HAP-1 (cell line): ENCODE data around the gene TXNDC2.

Experiments
- DNase-seq, 2 experiments: peaks; one replicate each; pipeline ENCODE4 v3.0.0-alpha.2; 2016 to 2020; ENCODE audit warnings: low spot score in 2 of 2
- H3K27me3 ChIP-seq: fragments of 250-450 bp; sonication (Bioruptor Pico); 2 replicates; pipeline ENCODE4 v1.5.1; 2020; ENCODE audit warnings: low read depth, mild to moderate bottlenecking, moderate library complexity
- H3K36me3 ChIP-seq: fragments of 250-450 bp; sonication (Bioruptor Pico); replicated peaks from 2 replicates; pipeline ENCODE4 v1.5.1; 2020; ENCODE audit warnings: mild to moderate bottlenecking
- H3K4me1 ChIP-seq: fragments of 250-450 bp; sonication (Bioruptor Pico); 2 replicates; pipeline ENCODE4 v1.5.1; 2020; ENCODE audit warnings: mild to moderate bottlenecking
- H3K4me3 ChIP-seq: fragments of 250-450 bp; sonication (Bioruptor Pico); 2 replicates; pipeline ENCODE4 v1.5.1; 2020; ENCODE audit warnings: mild to moderate bottlenecking, moderate library complexity
- H3K9me3 ChIP-seq: fragments of 250-450 bp; sonication (Bioruptor Pico); 2 replicates; pipeline ENCODE4 v1.5.1; 2020; ENCODE audit warnings: mild to moderate bottlenecking, moderate library complexity
- in situ Hi-C: fragments of 300-500 bp; cut with MboI; formaldehyde crosslinking; loops from 3 replicates; pipeline ENCODE4 v1.14.3; 2020; ENCODE audit warnings: low sequenced_read_pairs, inconsistent platforms, mixed read lengths

Gene TXNDC2

GRCh38 chr18:9866627-9867026, 19.1 kb upstream of the TXNDC2 start:
- Histone ChIP-seq H3K27me3 (no peaks in the 10 kb centered on the region), H3K4me3 (no peak overlapping the region), H3K4me1 (peaks cover 22% of the 10 kb centered on the region), H3K9me3 (peaks cover 15% of the 10 kb centered on the region), H3K36me3 (no peaks in the 10 kb centered on the region)
- in situ Hi-C loops: no loop called here
- no peak for DNase-seq

- H3K4me1 ChIP-seq: peaks cover 22% of the 10 kb centered on the region
- no peak for DNase-seq
- H3K27me3 ChIP-seq: no peaks in the 10 kb centered on the region
- no peaks in the 10 kb centered on the region for H3K36me3 ChIP-seq
- no peak overlapping the region for H3K4me3 ChIP-seq
- H3K9me3 ChIP-seq: peaks cover 15% of the 10 kb centered on the region
- in situ Hi-C loops: no loop called here
Observed at GRCh38 chr18:9867071-9867594, 18.6 kb upstream of the TXNDC2 start.

- H3K36me3 ChIP-seq: no peaks in the 10 kb centered on the region
- H3K27me3 ChIP-seq: no peaks in the 10 kb centered on the region
- in situ Hi-C loops: no loop called here
- peaks cover 22% of the 10 kb centered on the region for H3K4me1 ChIP-seq
- H3K4me3 ChIP-seq: no peak overlapping the region
- peak; percentile 24 to 54 for DNase-seq
- peaks cover 15% of the 10 kb centered on the region for H3K9me3 ChIP-seq
Observed at GRCh38 chr18:9868857-9869714, 16.7 kb upstream of the TXNDC2 start.

- Histone ChIP-seq H3K36me3 (no peaks in the 10 kb centered on the region), H3K4me1 (peaks cover 22% of the 10 kb centered on the region), H3K27me3 (no peaks in the 10 kb centered on the region), H3K4me3 (no peak overlapping the region), H3K9me3 (peaks cover 15% of the 10 kb centered on the region)
- in situ Hi-C loops: no loop called here
- peak; percentile 17 to 42 for DNase-seq
Observed at GRCh38 chr18:9869715-9870430, 15.9 kb upstream of the TXNDC2 start.

- H3K9me3 ChIP-seq: peaks cover 12% of the 10 kb centered on the region
- H3K27me3 ChIP-seq: no peaks in the 10 kb centered on the region
- H3K4me1 ChIP-seq: peaks cover 22% of the 10 kb centered on the region
- no peak for DNase-seq
- in situ Hi-C loops: no loop called here
- no peaks in the 10 kb centered on the region for H3K36me3 ChIP-seq
- H3K4me3 ChIP-seq: no peak overlapping the region
Observed at GRCh38 chr18:9870431-9871008, 15.3 kb upstream of the TXNDC2 start.

GRCh38 chr18:9871244-9871746, 14.5 kb upstream of the TXNDC2 start:
- Histone ChIP-seq H3K4me3 (no peak overlapping the region), H3K4me1 (peaks cover 22% of the 10 kb centered on the region), H3K27me3 (no peaks in the 10 kb centered on the region), H3K36me3 (no peaks in the 10 kb centered on the region), H3K9me3 (peaks cover 5% of the 10 kb centered on the region; the same call in 1 of the 2 replicates)
- in situ Hi-C loops: no loop called here
- no peak for DNase-seq

GRCh38 chr18:9872823-9873222, 12.9 kb upstream of the TXNDC2 start:
- no peak for DNase-seq
- H3K4me1 ChIP-seq: peaks cover 29% of the 10 kb centered on the region
- no peak overlapping the region for H3K4me3 ChIP-seq
- H3K36me3 ChIP-seq: no peaks in the 10 kb centered on the region
- in situ Hi-C loops: no loop called here
- H3K9me3 ChIP-seq: no peaks in the 10 kb centered on the region
- H3K27me3 ChIP-seq: no peaks in the 10 kb centered on the region

GRCh38 chr18:9874728-9875127, 11.0 kb upstream of the TXNDC2 start:
- Histone ChIP-seq H3K9me3 (no peaks in the 10 kb centered on the region), H3K36me3 (no peaks in the 10 kb centered on the region), H3K4me1 (peaks cover 17% of the 10 kb centered on the region), H3K27me3 (no peaks in the 10 kb centered on the region), H3K4me3 (no peak overlapping the region)
- in situ Hi-C loops: no loop called here
- no peak for DNase-seq

- Histone ChIP-seq H3K9me3 (no peaks in the 10 kb centered on the region), H3K4me1 (peaks cover 7% of the 10 kb centered on the region), H3K4me3 (no peak overlapping the region), H3K27me3 (no peaks in the 10 kb centered on the region), H3K36me3 (no peaks in the 10 kb centered on the region)
- DNase-seq: no peak
- in situ Hi-C loops: no loop called here
Observed at GRCh38 chr18:9876212-9876866, 9.4 kb upstream of the TXNDC2 start.

- Histone ChIP-seq H3K36me3 (no peaks in the 10 kb centered on the region), H3K9me3 (no peaks in the 10 kb centered on the region), H3K27me3 (no peaks in the 10 kb centered on the region), H3K4me1 (peaks cover 7% of the 10 kb centered on the region), H3K4me3 (no peak overlapping the region)
- peak in 1 of 2 experiments; percentile 8 for DNase-seq
- in situ Hi-C loops: no loop called here
Observed at GRCh38 chr18:9876867-9877654, 8.7 kb upstream of the TXNDC2 start.

GRCh38 chr18:9877655-9878014, 8.1 kb upstream of the TXNDC2 start:
- H3K27me3 ChIP-seq: no peaks in the 10 kb centered on the region
- H3K9me3 ChIP-seq: no peaks in the 10 kb centered on the region
- no peaks in the 10 kb centered on the region for H3K36me3 ChIP-seq
- H3K4me1 ChIP-seq: peaks cover 7% of the 10 kb centered on the region
- H3K4me3 ChIP-seq: no peak overlapping the region
- in situ Hi-C loops: no loop called here
- no peak for DNase-seq

GRCh38 chr18:9878095-9878494, 7.7 kb upstream of the TXNDC2 start:
- H3K36me3 ChIP-seq: no peaks in the 10 kb centered on the region
- H3K4me1 ChIP-seq: peaks cover 7% of the 10 kb centered on the region
- no peaks in the 10 kb centered on the region for H3K9me3 ChIP-seq
- H3K27me3 ChIP-seq: no peaks in the 10 kb centered on the region
- in situ Hi-C loops: no loop called here
- no peak for DNase-seq
- H3K4me3 ChIP-seq: no peak overlapping the region

- in situ Hi-C loops: no loop called here
- DNase-seq: no peak
Observed at GRCh38 chr18:9878783-9879242, 7.0 kb upstream of the TXNDC2 start.

More at GRCh38 chr18:9878783-9879242, 7.0 kb upstream of the TXNDC2 start:
- Histone ChIP-seq H3K9me3 (no peaks in the 10 kb centered on the region), H3K36me3 (no peaks in the 10 kb centered on the region), H3K4me3 (no peak overlapping the region), H3K4me1 (peaks cover 7% of the 10 kb centered on the region), H3K27me3 (no peaks in the 10 kb centered on the region)
